DMS53 treated with DMSO at 0.1 percent for 48 hours (cell line): ENCODE measurements around the gene SDR42E2.
"Not testable (repeated sequence)": the region's sequence is repeated elsewhere in the genome, so short reads cannot be mapped to it uniquely, and the experiment has no call there.

Source experiments
- DNase-seq: peaks from one replicate; lab custom pipeline; 2025; ENCODE audit not compliant: unreplicated experiment; lab: John Stamatoyannopoulos, UW

SDR42E2 gene

GRCh38 chr16:22161401-22161800 lies 905 bp upstream of the SDR42E2 start:
- DNase-seq, result no peak

DNA sequence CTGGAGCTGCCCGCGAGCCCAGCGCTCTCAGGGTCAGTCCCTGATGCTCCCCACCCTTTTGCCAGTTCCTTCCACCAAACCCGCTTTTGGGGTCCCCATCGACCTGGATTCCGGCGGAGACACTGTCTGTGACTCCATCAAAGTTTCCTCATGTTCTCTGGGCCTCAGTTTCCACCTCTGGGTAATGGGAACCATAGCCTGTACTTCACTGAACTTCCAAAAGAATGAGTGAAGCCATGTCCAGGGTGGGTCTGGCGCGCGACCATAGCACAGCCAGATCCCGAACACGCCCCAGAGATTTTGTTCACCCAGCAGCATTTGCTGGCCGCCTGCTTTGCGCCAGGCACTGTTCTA lies 327 bp downstream of the SDR42E2 start:
- no peak for DNase-seq

DNA sequence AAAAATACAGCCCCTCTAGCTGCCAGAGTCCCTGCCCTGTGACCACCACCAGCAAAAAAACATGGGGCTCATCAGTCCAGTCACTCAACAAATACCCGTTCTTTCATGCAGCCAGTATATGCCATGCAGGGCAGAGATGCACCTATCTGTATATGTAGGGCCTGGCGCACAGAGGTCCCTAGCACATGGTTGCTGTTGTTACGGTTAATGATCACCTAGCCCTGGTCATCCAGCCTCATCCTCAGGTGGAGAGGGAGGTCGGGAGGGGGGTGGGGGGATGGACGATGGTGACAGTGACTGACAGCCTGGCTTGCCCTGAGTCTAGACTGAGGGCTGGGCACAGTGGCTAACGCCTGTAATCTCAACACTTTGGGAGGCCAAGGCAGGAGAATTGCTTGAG lies 1.5 kb downstream of the SDR42E2 start:
- no peak for DNase-seq

GRCh38 chr16:22164482-22164881 lies 2.2 kb downstream of the SDR42E2 start:
- DNase-seq, result no peak

DNA sequence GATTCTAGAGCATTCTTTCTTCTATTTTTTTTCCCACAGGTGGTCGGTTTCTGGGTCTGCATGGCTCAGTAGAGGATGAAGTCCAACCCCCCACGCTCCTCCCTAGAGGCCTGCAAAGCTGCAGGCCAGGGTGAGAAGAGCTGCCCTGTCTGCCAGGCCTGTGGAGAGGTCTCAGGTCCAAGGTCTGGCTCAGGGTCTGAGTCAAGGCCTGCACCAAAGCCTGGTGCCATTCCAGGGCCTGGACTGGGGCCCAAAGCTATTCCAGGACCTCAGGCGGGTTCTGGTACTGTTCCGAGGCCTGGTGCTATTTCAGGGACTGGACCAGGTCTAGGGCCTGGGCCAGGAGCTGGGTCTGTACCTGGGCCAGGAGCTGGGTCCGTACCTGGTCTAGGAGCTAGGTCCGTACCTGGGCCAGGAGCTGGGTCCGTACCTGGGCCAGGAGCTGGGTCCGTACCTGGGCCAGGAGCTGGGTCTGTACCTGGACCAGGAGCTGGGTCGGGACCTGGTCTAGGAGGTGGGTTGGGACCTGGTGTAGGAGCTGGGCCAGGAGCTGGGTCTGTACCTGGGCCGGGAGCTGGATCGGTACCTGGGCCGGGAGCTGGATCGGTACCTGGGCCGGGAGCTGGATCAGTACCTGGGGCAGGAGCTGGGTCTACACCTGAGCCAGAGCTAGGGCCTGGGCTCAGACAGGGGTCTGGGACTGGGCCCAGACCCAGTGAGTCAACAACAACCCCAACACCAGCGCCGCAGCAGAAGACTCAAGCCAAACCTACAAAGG lies 3.4 kb downstream of the SDR42E2 start:
- no peak for DNase-seq

DNA sequence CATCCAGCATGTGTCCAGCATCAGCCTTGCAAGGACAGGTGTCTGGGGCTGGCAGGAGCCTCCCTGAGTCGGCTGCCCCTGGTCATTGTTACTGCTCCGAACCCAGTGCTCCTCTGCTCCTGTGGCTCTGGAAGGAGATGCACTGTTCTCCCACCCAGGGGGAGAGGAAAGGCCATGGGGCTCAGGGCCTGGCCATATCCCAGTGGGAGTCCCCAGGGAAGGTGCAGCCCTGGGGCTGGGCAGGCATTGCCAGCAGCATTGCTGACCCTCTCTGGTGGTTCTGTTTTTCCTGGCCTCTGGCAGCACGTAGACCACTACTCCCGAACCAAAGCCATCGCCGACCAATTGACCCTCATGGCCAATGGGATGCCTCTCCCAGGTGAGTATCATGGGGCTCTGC lies 9.6 kb downstream of the SDR42E2 start:
- no peak for DNase-seq

- DNase-seq, result not testable (repeated sequence)
Observed at GRCh38 chr16:22172642-22173041, 10.3 kb downstream of the SDR42E2 start.

GRCh38 chr16:22174642-22175041 lies 12.3 kb downstream of the SDR42E2 start:
- DNase-seq, result no peak

DNA sequence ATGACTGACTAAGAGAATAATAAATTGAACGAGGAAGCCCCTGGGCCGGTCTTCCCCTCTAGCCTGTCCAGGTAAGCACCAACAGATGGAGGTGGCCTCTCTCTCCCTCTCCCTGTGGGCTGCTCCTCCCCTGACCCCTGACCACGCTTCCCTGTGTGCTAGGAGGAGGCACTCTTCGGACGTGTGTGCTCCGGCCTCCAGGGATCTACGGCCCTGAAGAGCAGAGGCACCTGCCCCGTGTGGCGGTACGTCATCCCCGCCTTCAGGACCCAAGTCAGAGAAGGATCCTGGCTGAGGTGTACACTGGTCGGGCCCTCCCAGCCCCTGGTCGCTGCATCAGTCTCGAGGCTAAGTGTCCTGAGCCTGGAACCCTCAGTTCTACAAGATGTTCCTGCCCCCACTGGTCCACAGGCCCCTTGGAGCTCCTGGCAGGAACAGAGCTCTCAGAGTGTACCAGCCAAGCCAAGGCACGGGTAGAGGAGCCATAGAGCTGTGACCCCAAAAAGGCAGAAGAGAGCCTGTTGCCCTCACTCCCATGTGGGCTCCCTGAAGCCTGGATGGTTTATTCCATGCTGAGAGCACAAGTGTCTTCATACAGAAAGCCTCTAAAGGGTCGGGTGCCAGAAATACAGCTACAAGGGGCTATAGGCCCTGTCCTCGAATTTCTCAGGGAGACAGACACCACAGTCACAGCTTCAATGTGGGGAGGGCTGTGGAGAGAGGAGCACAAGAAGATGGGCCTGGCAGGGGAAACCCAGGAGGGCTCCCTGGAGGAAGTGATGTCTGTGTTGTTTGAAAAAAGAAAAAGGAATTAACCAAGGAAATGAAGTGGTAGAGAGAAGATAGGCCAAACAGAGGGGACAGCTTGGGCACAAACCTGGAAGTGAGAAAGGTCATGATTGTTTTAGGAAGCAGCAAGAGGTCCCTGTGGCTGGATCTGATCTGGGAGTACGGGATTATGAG lies 15.9 kb downstream of the SDR42E2 start:
- DNase-seq, result no peak

DNA sequence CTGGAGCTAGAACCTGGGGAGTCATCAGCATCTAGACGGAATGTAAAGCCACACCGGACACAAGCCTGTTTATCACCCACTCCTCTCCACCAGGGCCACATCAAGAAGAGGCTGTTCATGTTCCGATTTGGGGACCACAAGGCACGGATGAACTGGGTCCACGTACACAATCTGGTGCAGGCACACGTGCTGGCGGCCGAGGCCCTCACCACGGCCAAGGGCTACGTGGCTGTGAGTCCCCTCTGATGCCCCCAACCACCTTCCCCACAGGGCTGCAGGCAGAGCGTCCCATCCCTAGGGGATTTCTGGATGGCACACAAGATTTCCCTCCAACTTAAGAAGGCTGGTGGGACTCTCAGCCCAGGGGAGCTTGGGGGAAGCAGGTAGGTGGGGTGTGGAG lies 19.1 kb downstream of the SDR42E2 start:
- no peak for DNase-seq

GRCh38 chr16:22181843-22182242 lies 19.5 kb downstream of the SDR42E2 start:
- DNase-seq, result no peak

DNA sequence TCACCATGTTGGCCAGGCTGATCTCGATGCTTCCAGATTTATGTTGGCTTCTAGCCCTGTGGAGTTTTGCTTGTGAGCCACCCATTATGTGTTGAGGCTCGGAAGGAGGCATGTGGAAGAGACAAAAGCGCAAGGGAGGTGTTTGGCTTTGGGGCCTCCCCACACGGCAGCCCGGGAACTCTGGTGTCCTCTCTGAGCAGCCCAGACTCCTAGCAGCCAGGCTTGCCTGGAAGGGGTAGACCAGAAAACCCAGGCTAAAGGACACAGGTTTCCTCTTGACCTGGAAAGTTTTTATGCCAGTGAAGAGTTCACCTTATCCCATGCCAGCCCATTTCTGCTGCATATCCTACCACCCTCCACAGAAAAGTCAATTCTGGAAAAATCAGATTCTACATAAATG lies 21.0 kb downstream of the SDR42E2 start:
- no peak for DNase-seq

GRCh38 chr16:22183901-22184614 lies 21.8 kb downstream of the SDR42E2 start:
- no peak for DNase-seq

GRCh38 chr16:22184615-22184968 lies 22.3 kb downstream of the SDR42E2 start:
- DNase-seq, result no peak

DNA sequence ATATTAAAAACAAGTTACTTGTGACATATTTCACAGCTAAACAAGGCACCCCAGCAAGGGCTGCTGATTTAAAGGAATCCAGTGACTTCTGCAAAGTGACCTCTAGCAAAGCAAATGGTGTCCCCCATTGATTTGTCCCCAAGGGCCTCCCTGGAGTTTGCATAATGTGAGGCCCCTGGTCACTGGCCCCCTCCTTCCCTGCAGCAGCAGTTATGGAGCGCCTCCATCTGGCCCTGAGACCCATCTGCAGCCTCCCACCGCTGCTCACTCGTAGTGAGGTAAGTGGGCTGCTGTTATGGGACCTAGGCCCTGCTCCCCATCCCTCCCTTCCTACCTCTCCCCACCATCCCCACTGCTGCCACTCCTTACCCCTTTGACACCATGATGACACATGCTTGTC lies 24.2 kb downstream of the SDR42E2 start:
- no peak for DNase-seq

GRCh38 chr16:22188267-22188594 lies 25.9 kb downstream of the SDR42E2 start:
- no peak for DNase-seq

- peak; percentile 82 for DNase-seq
Observed at GRCh38 chr16:22188595-22189442, 26.5 kb downstream of the SDR42E2 start.

DNA sequence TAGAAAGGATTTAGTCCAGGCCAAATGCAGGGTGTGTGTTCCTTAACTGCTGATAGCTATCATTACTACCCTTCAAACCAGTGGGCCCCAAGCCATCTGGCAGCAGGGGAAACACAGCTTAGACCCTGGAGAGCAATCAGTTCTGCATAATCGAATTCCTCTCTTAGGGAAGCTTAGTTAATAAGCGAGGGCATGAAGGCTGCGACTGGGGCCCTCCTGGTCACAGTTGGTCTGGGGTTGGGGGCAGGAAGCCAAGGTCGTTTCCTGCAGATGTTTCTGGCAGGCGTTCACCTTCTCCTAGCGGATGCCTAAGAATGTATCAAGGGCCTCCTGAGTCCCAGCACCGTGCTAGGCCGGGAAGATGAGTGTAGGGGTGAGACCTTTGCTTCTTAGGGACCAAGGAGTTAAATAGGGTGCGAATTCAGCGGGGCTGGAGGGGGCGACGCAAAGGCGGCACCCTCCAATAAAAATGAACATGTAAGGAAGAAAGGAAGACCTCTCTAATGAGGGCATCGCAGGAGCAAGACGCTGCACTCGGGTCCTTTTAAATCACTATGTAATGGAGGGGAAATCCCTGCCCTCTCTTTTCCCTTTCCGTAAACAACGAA lies 27.3 kb downstream of the SDR42E2 start:
- DNase-seq, result peak; percentile 39

GRCh38 chr16:22190081-22190775 lies 27.9 kb downstream of the SDR42E2 start:
- peak; percentile 96 for DNase-seq
